H9 (cell line): ENCODE data around the gene SVOP. TPM values are rescaled to one million over a fixed set of nuclear protein-coding genes. Genes with fewer than 3 reads are reported as not detected.

Experiments
- DNase-seq: peaks from one replicate; pipeline ENCODE4 v3.0.0-alpha.2; 2017
- H2AFZ ChIP-seq: one replicate; pipeline ENCODE4 v1.6.1; 2013; ENCODE audit warnings: mild to moderate bottlenecking, low read length, control low read depth, moderate library complexity
- H2AK5ac ChIP-seq: 2 replicates; pipeline ENCODE4 v1.6.1; 2013; ENCODE audit warnings: low read length, control low read depth, mixed read lengths; ENCODE audit not compliant: insufficient read length
- H2BK120ac ChIP-seq: one replicate; pipeline ENCODE4 v1.6.1; 2013; ENCODE audit warnings: low read depth, mild to moderate bottlenecking, low read length, control low read depth, inconsistent platforms; ENCODE audit not compliant: poor library complexity, severe bottlenecking
- H2BK12ac ChIP-seq: 2 replicates; pipeline ENCODE4 v1.6.1; 2013; ENCODE audit warnings: low read length, control low read depth, mixed read lengths, low read depth; ENCODE audit not compliant: insufficient read length
- H2BK15ac ChIP-seq: 2 replicates; pipeline ENCODE4 v1.6.1; 2013; ENCODE audit warnings: low read depth, low read length, control low read depth
- H2BK20ac ChIP-seq: one replicate; pipeline ENCODE4 v1.6.1; 2013; ENCODE audit warnings: low read depth, mild to moderate bottlenecking, low read length, control low read depth, inconsistent platforms; ENCODE audit not compliant: poor library complexity, severe bottlenecking
- H2BK5ac ChIP-seq: 2 replicates; pipeline ENCODE4 v1.6.1; 2013; ENCODE audit warnings: low read length, control low read depth, mixed read lengths; ENCODE audit not compliant: insufficient read length
- H3K14ac ChIP-seq: 2 replicates; pipeline ENCODE4 v1.6.1; 2013; ENCODE audit warnings: low read length, control low read depth; ENCODE audit not compliant: insufficient read depth
- H3K18ac ChIP-seq: 2 replicates; pipeline ENCODE4 v1.6.1; 2013; ENCODE audit warnings: low read depth, mild to moderate bottlenecking, mixed read lengths, low read length, control low read depth; ENCODE audit not compliant: insufficient read length
- H3K23ac ChIP-seq: 2 replicates; pipeline ENCODE4 v1.6.1; 2013; ENCODE audit warnings: low read length, control low read depth, mixed read lengths, low read depth; ENCODE audit not compliant: insufficient read length
- H3K23me2 ChIP-seq: 2 replicates; pipeline ENCODE4 v1.6.1; 2013; ENCODE audit warnings: low read depth, mild to moderate bottlenecking, mixed read lengths, low read length, control low read depth; ENCODE audit not compliant: insufficient read length, poor library complexity, severe bottlenecking
- H3K27ac ChIP-seq: 2 replicates; pipeline ENCODE4 v1.5.1; 2013; ENCODE audit warnings: low read length, control low read depth, mixed read lengths, low read depth; ENCODE audit not compliant: insufficient read length
- H3K27me3 ChIP-seq: 2 replicates; pipeline ENCODE4 v1.6.1; 2013; ENCODE audit warnings: low read length, control low read depth, inconsistent platforms; ENCODE audit not compliant: insufficient read depth
- H3K4ac ChIP-seq: 2 replicates; pipeline ENCODE4 v1.6.1; 2013; ENCODE audit warnings: low read depth, mild to moderate bottlenecking, control low read depth, inconsistent platforms, low read length, moderate library complexity
- H3K4me1 ChIP-seq: 2 replicates; pipeline ENCODE4 v1.6.1; 2013; ENCODE audit warnings: low read length, control low read depth, inconsistent platforms; ENCODE audit not compliant: insufficient read depth
- H3K4me2 ChIP-seq: 2 replicates; pipeline ENCODE4 v1.6.1; 2013; ENCODE audit warnings: low read length, control low read depth, mixed read lengths; ENCODE audit not compliant: insufficient read length, insufficient read depth
- H3K56ac ChIP-seq: 2 replicates; pipeline ENCODE4 v1.6.1; 2013; ENCODE audit warnings: low read depth, mild to moderate bottlenecking, mixed read lengths, low read length, control low read depth; ENCODE audit not compliant: insufficient read length
- H3K79me1 ChIP-seq: 2 replicates; pipeline ENCODE4 v1.6.1; 2013; ENCODE audit warnings: low read depth, mild to moderate bottlenecking, moderate library complexity, low read length, control low read depth, inconsistent platforms; ENCODE audit not compliant: insufficient read depth, poor library complexity, severe bottlenecking
- H3K79me2 ChIP-seq: 2 replicates; pipeline ENCODE4 v1.6.1; 2013; ENCODE audit warnings: low read length, control low read depth, inconsistent platforms; ENCODE audit not compliant: insufficient read depth
- H3K9ac ChIP-seq: 2 replicates; pipeline ENCODE4 v1.6.1; 2013; ENCODE audit warnings: low read length, control low read depth, mixed read lengths; ENCODE audit not compliant: insufficient read length; ENCODE audit errors: extremely low read depth
- H3K9me3 ChIP-seq: one replicate; pipeline ENCODE4 v1.6.1; 2013; ENCODE audit warnings: low read depth, low read length, inconsistent platforms; ENCODE audit not compliant: control insufficient read depth
- H3T11ph ChIP-seq: one replicate; pipeline ENCODE4 v1.6.1; 2013; ENCODE audit warnings: mild to moderate bottlenecking, low read length, control low read depth, inconsistent platforms
- H4K20me1 ChIP-seq: one replicate; pipeline ENCODE4 v1.6.1; 2013; ENCODE audit not compliant: control insufficient read depth, insufficient read length, insufficient read depth
- H4K5ac ChIP-seq: 2 replicates; pipeline ENCODE4 v1.6.1; 2013; ENCODE audit warnings: low read depth, mild to moderate bottlenecking, mixed read lengths, low read length, control low read depth; ENCODE audit not compliant: insufficient read length
- H4K8ac ChIP-seq: replicated peaks from 2 replicates; pipeline ENCODE4 v1.6.1; 2013; ENCODE audit warnings: low read length, control low read depth, mixed read lengths, low read depth; ENCODE audit not compliant: insufficient read length
- H4K91ac ChIP-seq: 2 replicates; pipeline ENCODE4 v1.6.1; 2013; ENCODE audit warnings: low read depth, mild to moderate bottlenecking, moderate library complexity, mixed read lengths, low read length, control low read depth; ENCODE audit not compliant: insufficient read length
- H3K27ac Mint-ChIP-seq, 3 experiments: 2 replicates in 2 of 3; 3 replicates in 1 of 3; pipeline ENCODE4 v1.8.0; 2020 to 2021; ENCODE audit warnings: mixed read lengths in 3 of 3, mild to moderate bottlenecking in 1 of 3, moderate library complexity in 1 of 3
- H3K27me3 Mint-ChIP-seq: 2 replicates; pipeline ENCODE4 v1.8.0; 2021; ENCODE audit warnings: low read depth, mild to moderate bottlenecking, moderate library complexity, mixed read lengths
- H3K36me3 Mint-ChIP-seq, 3 experiments: 2 replicates in 2 of 3; 3 replicates in 1 of 3; pipeline ENCODE4 v1.8.0; 2020 to 2021; ENCODE audit warnings: low read depth in 3 of 3, mixed read lengths in 3 of 3; ENCODE audit not compliant: insufficient read depth in 1 of 3
- H3K4me1 Mint-ChIP-seq, 2 experiments: 2 replicates each; pipeline ENCODE4 v1.8.0; 2020; ENCODE audit warnings: mixed read lengths in 2 of 2
- H3K4me3 Mint-ChIP-seq, 2 experiments: 2 replicates in 1 of 2; 3 replicates in 1 of 2; pipeline ENCODE4 v1.8.0; 2020 to 2021; ENCODE audit warnings: mild to moderate bottlenecking in 2 of 2, mixed read lengths in 2 of 2, moderate library complexity in 1 of 2
- H3K9me3 Mint-ChIP-seq, 2 experiments: 2 replicates in 1 of 2; 3 replicates in 1 of 2; pipeline ENCODE4 v1.8.0; 2020; ENCODE audit warnings: mild to moderate bottlenecking in 2 of 2, mixed read lengths in 2 of 2, moderate library complexity in 1 of 2
- CTCF ChIP-seq: fragments of 200-600 bp; sonication (generic); conservative IDR thresholded peaks from 3 replicates; pipeline ENCODE4 v1.8.0; 2021; ENCODE audit warnings: antibody characterized with exemption, mild to moderate bottlenecking
- WGBS: extraction: QIAGEN DNeasy Blood & Tissue Kit; methylation state at CpG from one replicate; pipeline ENCODE4 v1.1.7; 2013; ENCODE audit warnings: missing lambda C conversion rate, low lambda C conversion rate, mixed read lengths; ENCODE audit not compliant: insufficient read length; ENCODE audit errors: extremely low coverage; 5-methylcytosine and 5-hydroxymethylcytosine counted together
- total RNA-seq: library from RNA; stranded (reverse); gene quantifications from 2 replicates; pipeline ENCODE4 v1.2.1, GENCODE V29; 2021

SVOP gene
- total RNA-seq, 1 experiment from 2014 or later = 0.15 TPM

- Mint-ChIP-seq H3K9me3 (no peaks in the 10 kb centered on the region), H3K4me1 (peaks cover 8% of the 10 kb centered on the region in 2 experiments)
- no CpG with 5 or more reads among the region's 6 CpGs for WGBS
Measured at GRCh38 chr12:108933949-108934348, 86.9 kb downstream of the SVOP start.

More at GRCh38 chr12:108933949-108934348, 86.9 kb downstream of the SVOP start:
- no peaks in the 10 kb centered on the region; the same call in 1 of the 2 replicates for H3K4me1 ChIP-seq
- H4K5ac ChIP-seq = no peak overlapping the region
- H2AK5ac ChIP-seq = no peak overlapping the region
- no peak for TF ChIP-seq CTCF
- no peak overlapping the region for H3K27ac ChIP-seq
- no peaks in the 10 kb centered on the region for H4K20me1 ChIP-seq
- no peak overlapping the region for H2BK120ac ChIP-seq
- H3K18ac ChIP-seq = no peak overlapping the region
- Mint-ChIP-seq H3K27me3 (peaks cover 6% of the 10 kb centered on the region), H3K27ac (no peak overlapping the region), H3K36me3 (no peaks in the 10 kb centered on the region), H3K4me3 (no peak overlapping the region)
- no peak overlapping the region for H2BK20ac ChIP-seq
- no peak overlapping the region for H2BK12ac ChIP-seq
- no peaks in the 10 kb centered on the region for H3K79me2 ChIP-seq
- no peak overlapping the region for H3K23ac ChIP-seq
- H4K8ac ChIP-seq = no peak overlapping the region
- H3T11ph ChIP-seq = no peak overlapping the region
- H3K9ac ChIP-seq = no peak overlapping the region
- H4K91ac ChIP-seq = no peak overlapping the region
- H2AFZ ChIP-seq = no peak overlapping the region
- DNase-seq = no peak
- H2BK15ac ChIP-seq = no peak overlapping the region
- no peaks in the 10 kb centered on the region for H3K27me3 ChIP-seq
- no peaks in the 10 kb centered on the region for H3K79me1 ChIP-seq
- no peak overlapping the region for H2BK5ac ChIP-seq
- H3K4me2 ChIP-seq = no peak overlapping the region
- no peaks in the 10 kb centered on the region for H3K9me3 ChIP-seq
- H3K4ac ChIP-seq = no peak overlapping the region
- no peak overlapping the region for H3K56ac ChIP-seq
- H3K23me2 ChIP-seq = no peaks in the 10 kb centered on the region
- no peak overlapping the region for H3K14ac ChIP-seq
